Measurements from ENCODE around the gene ZMIZ1. TPM values are rescaled to one million over a fixed set of nuclear protein-coding genes. Genes with fewer than 3 reads are reported as not detected.

ZMIZ1 gene
- polyA plus RNA-seq, 1 donor, result 44.4 TPM

DNA sequence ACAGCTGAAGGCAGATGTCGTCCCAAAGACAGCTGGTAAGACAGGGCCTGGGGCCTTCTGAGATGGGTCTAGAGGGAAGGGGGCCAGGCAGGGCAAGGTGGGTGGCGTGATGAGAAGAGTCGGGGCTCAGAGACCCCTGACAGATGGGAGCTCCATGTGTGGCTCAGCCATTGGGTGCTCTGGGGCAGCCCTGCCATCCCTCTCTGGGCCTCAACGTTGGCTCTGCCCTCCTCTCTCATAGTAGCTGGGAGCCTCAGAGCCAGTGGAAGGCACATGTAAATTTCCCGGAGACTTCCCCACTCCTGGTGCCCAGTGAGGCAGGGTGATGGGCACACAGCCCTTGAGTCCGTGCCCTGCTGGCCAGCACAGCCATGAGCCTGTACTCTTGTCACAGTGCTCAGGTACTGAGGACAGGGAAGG lies 280.3 kb downstream of the ZMIZ1 start:
- DNase-seq, result no peak

DNA sequence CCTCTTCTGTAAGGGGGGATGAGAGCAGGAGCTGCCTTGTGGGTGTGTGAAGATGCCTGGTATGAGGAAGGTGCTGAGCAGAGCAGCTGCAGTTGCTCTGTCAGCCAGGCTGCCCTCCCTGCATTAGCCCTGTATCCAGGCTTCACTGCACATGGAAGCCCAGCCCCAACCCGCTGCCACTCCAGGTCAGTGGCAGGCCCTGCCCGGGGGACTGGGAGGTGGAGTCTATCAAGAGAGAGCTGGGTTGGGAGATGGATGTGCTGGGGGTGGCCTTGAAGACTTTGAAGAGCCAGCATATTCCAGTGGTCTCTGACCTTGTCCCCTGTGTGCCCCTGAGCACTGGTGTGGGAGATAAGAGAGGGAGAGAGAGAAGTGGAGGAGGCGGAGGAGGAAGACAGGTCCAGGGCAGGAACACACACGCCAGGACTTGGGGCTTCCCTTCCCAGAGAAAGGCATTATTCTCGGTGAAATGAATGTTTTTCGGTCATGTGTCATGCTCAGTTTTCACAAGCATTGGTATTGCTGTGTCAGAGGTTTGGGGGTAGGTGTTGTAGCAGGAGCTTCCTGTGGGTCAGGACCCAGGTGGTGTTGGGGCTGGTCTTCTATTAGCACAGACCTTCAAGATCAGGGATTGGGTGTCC lies 281.1 kb downstream of the ZMIZ1 start:
- DNase-seq, result no peak

DNA sequence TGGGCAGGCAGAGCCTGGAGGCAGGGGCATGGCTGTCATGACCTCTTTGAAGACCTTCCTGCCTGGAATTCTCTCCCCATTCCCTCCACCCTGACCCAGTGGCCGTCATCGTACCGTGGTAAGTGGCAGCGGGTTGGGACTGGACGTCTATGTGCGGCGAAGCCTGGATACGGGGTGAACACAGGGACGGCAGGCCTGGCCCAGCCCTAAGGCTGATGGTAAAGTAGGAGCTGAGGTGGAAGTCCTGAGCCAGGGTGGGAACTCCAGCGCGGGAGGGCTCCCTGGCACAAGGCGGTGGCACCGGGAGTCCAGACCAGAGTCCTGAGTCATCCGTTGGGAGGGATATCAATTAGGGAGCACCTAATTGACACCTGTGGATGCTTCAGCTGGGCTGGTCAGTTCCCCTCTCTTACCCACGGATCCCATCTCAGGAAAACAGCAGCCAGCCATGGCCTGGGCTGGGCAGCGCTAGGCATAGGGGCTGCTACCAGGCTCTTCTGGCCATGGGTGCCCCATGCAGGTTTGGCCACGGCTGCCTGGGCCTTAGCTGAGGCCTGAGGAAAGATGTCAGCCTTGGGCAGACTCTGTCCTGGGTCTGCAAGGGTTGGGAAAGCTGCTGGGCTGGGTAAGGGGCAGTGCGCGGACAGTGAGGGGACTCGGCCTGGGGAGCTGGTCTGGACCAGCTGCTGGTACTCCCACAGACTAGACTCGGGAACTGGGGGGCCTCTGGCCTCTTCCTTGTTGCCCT lies 281.8 kb downstream of the ZMIZ1 start:
- no peak for DNase-seq

DNA sequence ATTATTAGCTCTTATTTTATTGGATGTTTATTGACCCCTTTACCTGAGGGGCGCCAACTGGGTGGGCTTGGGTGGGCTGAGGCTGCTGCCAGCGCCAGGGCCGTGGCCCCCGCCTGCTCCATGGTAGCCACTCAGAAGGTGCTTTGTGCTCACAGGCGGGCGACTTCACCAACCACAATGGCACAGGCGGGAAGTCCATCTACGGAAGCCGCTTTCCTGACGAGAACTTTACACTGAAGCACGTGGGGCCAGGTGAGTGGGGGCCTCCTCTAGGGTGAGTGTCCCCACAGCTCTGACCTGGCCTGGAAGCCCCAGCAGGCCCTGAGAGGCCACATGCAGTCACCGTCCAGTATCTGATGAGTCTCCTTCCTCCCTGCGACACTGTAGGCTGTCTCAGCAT lies 282.6 kb downstream of the ZMIZ1 start:
- DNase-seq, result no peak

DNA sequence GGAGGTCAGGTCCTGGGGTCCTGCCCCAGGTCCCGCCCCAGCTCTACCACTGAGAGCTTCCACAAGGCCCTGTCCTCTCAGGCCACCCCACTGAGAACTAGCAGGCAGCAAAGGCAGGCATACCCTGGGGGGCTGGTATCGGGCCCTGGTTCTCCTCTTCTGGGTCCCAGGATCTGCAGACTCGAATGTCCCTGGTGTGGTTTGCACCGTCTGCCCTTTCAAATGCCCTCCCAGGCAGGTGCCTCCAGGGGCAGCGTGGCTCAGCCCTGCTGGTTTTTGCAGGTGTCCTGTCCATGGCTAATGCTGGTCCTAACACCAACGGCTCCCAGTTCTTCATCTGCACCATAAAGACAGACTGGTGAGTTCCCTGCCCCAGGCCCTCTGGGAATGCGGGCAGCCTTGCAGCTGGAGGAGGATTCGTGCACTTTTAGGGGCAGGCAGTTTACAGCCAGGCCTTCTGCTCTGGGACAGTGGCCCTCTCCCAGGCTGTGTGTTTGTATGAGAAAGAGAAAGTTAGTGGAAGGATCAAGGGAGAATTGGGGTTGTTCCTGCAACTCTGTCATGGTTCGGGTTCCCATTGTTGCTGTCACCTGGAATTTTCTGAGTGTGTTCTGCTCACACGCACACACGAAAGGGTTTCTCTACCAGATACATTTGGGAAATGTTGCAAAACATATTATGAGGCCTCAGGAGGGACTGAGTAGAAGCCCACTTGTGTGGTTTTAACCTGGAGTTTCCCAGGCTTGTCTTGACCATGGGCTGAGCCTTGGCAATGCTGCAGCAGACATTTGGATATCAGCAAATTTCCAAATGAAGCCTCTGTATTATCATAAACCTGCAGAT lies 283.5 kb downstream of the ZMIZ1 start:
- no peak for DNase-seq

DNA sequence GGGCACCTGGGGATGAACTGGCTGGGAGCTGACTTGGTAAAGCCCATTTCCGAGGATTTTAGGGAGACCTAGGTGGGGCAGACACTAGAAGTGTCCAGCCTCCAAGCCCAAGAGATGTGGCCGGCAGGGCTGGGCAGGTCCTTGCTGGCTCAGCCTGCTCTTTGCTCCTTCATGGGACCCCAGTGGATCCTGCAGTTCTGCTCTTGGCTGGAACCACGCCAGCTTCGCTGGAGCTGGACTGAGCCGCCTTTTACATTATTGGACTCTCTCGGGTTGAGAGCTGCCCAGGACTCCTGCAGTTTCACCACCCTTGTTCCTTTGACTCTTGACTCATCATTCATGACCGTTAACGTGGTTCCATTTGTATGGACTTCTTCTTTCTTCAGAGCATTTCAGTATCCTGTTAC lies 284.2 kb downstream of the ZMIZ1 start:
- no peak for DNase-seq

DNA sequence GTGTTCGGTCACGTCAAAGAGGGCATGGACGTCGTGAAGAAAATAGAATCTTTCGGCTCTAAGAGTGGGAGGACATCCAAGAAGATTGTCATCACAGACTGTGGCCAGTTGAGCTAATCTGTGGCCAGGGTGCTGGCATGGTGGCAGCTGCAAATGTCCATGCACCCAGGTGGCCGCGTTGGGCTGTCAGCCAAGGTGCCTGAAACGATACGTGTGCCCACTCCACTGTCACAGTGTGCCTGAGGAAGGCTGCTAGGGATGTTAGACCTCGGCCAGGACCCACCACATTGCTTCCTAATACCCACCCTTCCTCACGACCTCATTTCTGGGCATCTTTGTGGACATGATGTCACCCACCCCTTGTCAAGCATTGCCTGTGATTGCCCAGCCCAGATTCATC lies 285.0 kb downstream of the ZMIZ1 start:
- no peak for DNase-seq

DNA sequence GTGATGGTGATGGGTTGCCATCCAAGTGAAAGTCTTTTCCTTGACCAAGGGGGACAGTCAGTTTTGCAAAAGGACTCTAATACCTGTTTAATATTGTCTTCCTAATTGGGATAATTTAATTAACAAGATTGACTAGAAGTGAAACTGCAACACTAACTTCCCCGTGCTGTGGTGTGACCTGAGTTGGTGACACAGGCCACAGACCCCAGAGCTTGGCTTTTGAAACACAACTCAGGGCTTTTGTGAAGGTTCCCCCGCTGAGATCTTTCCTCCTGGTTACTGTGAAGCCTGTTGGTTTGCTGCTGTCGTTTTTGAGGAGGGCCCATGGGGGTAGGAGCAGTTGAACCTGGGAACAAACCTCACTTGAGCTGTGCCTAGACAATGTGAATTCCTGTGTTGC lies 285.4 kb downstream of the ZMIZ1 start:
- DNase-seq, result no peak

DNA sequence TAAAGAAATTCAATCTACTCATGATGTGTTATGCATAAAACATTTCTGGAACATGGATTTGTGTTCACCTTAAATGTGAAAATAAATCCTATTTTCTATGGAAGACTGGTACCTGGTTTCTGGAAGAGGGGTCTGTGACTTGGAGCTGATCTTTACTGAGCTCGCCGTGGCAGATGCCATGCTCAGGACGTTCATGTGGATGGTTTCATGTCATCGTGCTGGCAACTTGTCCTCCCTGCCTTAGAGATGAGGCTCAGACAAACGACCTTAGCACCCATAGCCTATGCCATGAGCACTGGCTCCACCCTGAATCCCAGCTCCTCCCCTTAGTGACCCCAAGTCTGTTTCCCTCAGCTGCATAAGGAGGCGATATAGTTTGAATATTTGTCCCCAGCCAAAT lies 285.8 kb downstream of the ZMIZ1 start:
- DNase-seq, result no peak

DNA sequence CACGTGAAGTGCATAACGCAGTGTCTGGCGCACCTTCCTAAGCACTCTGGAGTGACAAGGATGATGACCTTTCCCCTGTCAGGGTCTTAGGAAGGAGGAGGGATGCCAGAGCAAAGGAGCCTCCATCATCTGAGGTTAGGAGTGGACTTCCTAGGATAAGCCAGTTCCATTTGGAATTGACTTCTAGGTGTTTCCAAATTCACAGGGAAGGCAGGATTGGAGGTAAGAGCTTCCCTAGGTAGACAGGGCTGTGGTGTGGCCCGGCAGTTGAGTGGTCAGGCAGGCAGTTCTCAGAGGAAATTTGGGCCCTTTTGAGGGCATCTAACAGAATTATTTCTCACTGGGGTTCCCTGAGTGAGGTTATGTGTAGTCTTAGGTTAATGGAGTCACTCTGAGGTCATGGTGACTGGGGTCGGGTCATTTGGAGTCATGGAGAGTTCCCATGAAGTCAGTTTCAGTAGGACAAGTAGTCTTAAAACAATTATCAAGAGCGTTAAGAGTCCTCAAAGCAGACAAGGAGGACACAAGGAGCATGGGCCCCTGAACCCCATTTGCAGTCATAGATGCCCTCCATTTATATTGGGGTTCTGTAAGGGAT lies 286.8 kb downstream of the ZMIZ1 start:
- no peak for DNase-seq

DNA sequence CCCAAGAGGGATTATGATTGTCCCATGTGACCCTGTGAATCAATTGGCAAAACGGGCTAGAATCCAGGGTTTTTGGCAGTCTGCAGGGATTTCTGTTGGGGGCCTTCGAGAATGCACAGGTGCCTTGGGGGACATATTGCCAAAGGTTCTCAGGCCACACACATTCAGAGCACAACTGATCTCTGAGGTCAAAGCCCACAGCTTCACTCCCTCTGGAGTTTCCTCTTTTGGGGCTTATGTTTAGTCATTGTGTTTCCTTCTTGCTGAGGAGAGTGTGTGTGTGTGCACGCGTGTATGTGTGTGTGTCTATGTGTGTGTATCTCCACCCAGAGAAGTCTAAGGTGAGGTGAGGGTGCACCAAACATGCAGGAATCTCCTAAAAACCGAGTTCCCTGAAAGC lies 287.3 kb downstream of the ZMIZ1 start:
- DNase-seq, result no peak

DNA sequence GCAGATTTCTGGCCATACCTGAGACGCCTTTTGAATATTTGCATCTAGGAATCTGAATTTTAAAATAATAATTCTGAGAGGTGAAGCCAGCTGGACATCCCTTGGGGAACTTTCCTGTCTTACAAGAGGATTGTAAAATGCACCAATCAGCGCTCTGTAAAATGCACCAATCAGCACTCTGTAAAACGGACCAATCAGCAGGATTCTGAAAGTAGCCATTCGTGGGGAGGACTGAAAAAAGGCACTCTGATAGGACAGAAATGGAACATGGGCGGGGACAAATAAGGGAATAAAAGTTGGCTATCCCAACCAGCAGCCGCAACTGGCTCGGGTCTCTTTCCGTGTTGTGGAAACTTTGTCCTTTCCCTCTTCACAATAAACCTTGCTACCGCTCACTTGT lies 288.4 kb downstream of the ZMIZ1 start:
- DNase-seq, result no peak

DNA sequence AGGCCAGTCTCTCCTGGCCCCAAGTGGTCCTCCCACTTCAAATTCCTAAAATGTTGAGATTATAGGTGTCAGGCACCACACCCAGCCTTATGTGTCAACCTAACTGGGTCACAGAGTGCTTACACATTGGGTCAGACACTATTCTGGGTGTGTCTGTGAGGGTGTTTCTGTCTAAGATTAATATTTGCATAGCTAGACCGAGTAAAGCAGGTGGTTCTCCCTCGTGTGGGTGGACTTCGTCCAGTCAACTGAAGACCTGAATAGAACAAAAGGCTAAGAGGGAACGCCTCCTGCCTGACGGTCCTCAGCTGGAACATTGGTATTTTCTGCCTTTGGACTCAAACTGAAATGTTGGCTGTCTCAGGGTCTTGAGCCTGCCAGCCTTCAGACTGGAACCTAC lies 290.0 kb downstream of the ZMIZ1 start:
- DNase-seq, result no peak

DNA sequence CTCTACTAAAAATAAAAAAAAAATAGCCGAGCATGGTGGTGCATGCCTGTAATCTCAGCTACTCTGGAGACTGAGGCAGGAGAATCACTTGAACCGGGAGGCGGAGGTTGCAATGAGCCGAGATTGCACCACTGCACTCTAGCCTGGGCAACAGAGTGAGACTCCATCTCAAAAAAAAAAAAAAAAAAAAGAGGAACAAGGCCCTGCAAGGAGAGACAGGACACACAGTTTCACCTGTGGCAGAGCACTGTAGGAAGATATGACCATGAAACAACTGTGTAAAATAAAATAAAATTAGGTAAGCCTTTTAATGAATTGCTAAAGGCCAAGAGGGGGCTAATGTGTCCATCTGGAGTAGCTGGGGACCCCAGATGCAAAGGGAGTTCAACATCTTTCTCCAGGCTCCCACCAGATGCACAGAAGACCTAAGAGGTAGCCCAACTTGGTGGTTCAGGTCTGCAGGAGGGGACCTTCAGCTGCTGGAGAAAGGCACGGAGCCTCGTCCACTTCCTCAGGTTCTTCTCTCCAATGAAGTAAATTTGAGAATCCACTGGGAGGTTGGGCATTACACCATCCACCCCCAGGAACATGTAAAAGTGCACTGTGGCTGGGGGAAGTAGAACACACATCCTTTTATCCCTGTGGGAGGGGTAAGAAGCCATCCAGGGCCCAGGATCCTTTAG lies 291.2 kb downstream of the ZMIZ1 start:
- no peak for DNase-seq

DNA sequence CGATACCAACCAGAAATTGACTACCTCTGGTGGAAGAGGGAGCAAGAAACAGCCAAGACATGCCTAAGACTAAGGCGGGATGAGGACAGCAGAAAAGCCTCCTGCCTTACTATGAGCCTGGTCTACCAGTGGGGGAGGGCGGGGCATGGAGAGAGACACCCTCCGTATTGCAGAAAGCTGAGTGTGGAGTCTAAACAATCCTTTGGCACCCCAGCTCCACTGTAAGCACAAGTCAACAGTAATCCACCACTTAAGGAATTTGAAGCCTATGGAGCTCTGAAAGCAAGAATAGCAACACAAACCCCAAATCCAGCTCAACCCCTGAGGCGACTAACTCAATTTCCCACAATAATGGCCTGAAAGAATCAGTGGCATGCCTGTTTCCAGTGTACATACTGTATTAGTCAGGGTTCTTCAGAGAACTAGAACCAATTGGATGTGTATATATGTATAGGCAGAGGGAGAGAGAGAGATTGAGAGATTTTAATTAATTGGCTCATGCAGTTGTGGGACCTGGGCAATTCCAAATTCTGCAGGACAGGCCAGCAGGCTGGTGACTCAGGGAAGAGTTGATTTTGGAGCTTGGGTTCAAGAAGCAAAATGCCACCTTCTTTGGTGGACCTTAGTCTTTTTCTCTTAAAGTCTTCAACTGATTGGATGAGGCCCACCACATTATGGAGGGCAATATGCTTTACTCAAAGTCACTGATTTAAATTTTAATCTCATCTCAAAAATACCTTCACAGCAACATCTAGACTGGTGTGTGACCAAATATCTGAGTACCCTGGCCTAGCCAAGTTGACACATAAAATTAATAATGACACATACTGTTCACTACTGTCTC lies 292.0 kb downstream of the ZMIZ1 start:
- DNase-seq, result no peak

DNA sequence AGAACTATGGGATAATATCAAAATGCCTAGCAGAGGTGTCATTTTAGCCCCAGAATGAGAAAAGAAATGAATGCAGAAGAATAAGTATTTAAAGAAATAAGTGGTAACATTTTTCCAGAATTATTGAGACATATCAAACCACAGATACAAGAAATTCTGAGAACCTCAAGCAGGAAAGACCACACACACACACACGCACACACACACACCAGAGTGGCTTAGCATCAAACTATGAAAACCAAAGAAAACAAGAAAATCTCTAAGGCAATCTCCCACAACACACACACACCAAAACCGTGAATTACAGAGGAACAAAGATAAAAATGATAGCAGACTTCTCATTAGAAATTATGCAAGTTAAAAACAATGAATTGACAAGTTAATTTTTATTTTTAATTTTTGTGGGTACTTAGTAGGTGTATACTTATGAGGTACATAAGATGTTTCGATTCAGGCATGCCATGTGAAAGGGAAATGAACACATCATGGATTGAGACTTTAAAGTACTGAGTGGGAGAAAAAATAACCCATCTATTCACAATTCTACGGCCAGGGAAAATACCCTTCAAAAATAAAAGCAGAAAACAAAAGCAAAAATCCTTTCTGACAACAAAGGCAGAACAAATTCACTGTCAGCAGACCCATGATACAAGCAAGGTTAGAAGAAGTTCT lies 293.1 kb downstream of the ZMIZ1 start:
- no peak for DNase-seq
